Stimulated activated CD4-positive, alpha-beta T cell treated with anti-CD3 and anti-CD28 coated beads, Interleukin-1b, Interleukin-23, amount 100 ng/mL, for 48 hours (primary cell): ENCODE results near the gene EPN1.
"Not testable (repeated sequence)": the region's sequence is repeated elsewhere in the genome, so short reads cannot be mapped to it uniquely, and the experiment has no call there.

ENCODE experiments used
- DNase-seq: peaks from one replicate; pipeline ENCODE4 v3.0.0-alpha.2; 2020

Gene EPN1

GRCh38 chr19:55738302-55738701 is 63.3 kb downstream of the EPN1 start, which contains the start of gene NLRP9:
NLRP9 (minus strand) TSS chr19:55738402; CDS start chr19:55738374, 28 bp downstream.
- no peak for DNase-seq

GRCh38 chr19:55750715-55751114 is 75.7 kb downstream of the EPN1 start:
- no peak for DNase-seq

DNA sequence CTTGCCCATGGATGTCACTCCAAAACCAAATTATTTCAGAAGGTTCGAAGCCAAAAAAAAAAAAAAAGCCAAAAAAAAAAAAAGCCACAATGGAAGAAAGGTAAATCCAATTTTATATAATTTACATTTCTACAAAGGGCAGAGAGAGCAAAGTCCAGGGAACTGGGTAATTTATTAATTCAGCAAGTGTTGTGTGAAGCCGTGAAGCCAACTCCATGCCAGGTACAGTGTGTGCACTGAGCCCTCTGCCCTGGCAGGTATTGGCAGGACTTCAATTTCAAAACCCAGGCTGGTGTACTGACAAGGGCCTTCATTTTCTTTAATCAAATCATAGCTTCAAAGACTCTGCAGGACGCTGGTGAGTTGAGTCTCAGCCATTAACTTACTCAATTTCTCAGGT is 78.4 kb downstream of the EPN1 start:
- no peak for DNase-seq

GRCh38 chr19:55756808-55757207 is 81.8 kb downstream of the EPN1 start:
- DNase-seq, result not testable (repeated sequence)

DNA sequence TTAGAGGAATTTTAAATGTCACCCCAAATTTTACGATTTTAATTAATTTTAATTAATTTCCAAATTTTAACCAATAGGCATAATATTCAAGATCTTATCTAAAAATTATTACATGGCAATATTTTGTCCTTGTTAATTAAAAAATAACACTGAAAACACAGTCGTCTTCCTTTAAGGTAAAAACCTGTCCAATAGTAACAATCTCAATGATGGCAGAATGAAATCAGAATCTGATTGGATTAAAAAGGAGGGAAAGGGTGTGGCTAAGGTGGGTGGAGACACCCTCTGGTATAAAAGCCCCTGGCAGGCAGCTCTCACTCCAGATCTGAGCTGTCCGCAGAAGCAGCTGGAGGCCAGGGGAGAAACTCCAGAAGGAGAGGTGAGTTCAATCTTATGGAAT is 83.8 kb downstream of the EPN1 start, which contains the start of gene RFPL4A:
Gene RFPL4A, plus strand, starts transcription at position 301 of the 400 bp plus-strand sequence. CDS start 2,704 bp downstream, outside the sequence.
- not testable (repeated sequence) for DNase-seq
